NOMO-1 treated with dmso at 0.1 percent for 144 hours (cell line): ENCODE results near the gene STAT4.

ENCODE experiments used
- DNase-seq: peaks from one replicate; lab custom pipeline; 2025; ENCODE audit not compliant: unreplicated experiment; lab: John Stamatoyannopoulos, UW

STAT4 gene

GRCh38 chr2:191100216-191100615 is 50.6 kb downstream of the STAT4 start:
- no peak for DNase-seq

- no peak for DNase-seq
Observed at GRCh38 chr2:191087311-191087710, 63.5 kb downstream of the STAT4 start.

DNA sequence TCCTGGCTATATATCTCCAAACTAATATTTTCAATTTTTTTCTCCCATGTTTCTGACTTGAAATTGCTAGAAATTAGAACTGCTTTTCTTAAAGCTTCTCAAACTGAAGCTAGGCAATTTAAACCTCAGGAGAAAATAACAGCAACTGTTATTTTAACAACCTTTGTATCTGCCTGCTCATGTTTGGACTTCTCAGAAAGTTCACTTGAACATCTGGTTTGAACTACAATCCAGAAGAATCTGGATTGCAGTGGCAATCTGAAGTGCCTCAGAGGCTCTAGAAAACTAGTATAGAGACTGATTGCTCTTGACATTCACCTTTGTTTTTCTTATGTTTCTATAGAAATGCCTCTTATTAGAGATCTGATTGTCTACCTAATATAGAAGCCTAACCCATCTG is 64.1 kb downstream of the STAT4 start:
- DNase-seq = no peak

GRCh38 chr2:191083540-191083939 is 67.3 kb downstream of the STAT4 start:
- DNase-seq = no peak

DNA sequence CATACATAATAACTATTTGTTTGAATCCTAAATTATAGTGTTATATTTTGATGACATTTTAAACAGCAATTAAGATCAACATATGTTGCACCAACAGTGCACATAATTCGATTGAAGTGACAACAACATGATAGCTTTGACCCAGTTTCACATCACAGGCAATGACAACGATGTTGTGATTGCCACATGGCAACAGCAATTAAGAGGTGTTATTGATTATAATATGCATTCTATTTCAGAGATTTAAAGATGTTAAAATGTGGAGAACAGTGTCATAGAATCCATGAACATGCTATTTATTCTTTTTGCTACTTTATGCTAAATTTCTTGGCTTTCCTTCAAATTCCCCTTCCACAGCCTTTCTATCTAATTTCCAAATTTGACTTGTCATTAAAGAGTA is 68.5 kb downstream of the STAT4 start:
- DNase-seq = no peak

- DNase-seq = no peak
Observed at GRCh38 chr2:191081411-191082155, 69.2 kb downstream of the STAT4 start.

- DNase-seq = no peak
Observed at GRCh38 chr2:191078165-191078867, 72.5 kb downstream of the STAT4 start.

GRCh38 chr2:191070276-191070675 is 80.5 kb downstream of the STAT4 start:
- DNase-seq = no peak

- DNase-seq = no peak
Observed at GRCh38 chr2:191069606-191070005, 81.2 kb downstream of the STAT4 start.

GRCh38 chr2:191066919-191067233 is 83.9 kb downstream of the STAT4 start:
- no peak for DNase-seq

DNA sequence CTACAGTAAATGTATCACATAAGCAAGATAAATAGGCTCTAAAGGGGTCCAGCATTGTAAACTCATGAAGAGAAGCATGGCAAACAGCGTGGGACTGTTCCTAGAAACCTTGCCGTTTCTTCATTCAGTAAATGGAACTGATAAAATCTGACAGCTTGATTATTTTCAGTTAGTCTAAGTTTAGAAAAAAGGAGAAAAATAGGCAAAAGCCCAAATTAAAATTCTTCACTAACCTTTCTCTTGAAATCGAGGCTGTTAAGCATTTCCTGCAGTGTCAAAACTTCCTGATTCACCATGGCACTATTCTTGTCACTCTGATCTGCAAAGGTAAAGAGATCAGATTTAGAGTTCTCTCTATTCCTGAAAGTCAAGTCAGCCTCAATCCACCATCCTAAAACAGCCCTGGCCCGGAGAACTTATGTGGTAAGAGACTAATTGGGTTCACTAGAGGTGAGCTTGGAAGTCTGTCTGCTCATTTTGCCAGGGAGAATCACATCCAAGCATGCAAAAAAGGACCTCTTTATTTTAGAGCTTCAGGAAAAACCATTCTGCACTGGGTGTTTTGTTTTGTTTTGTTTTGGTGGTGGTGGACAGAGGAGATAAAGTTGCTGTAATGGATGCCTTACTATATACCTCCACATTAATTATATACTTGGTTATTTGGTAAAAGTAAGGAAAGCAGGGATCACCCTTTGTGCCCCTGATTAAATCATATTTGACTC is 84.4 kb downstream of the STAT4 start:
- no peak for DNase-seq

DNA sequence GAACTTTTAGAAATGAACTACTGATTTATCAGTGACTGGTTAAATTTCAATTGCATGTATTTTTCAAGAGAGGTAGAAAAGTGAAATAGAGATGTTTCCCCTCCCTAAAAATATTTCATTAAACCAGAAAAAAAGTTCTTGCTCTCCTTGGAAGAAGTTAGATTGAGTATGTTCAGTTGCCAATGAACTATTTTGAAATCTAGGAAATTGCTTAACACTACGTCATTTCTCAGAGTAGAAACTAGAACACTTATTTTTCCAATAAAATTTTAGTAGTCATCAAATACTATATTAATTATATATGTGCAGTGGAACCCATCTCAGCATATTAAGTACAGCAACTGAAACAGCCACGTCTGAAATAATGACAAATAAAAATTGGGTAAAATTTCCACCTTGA is 85.0 kb downstream of the STAT4 start:
- DNase-seq = no peak

DNA sequence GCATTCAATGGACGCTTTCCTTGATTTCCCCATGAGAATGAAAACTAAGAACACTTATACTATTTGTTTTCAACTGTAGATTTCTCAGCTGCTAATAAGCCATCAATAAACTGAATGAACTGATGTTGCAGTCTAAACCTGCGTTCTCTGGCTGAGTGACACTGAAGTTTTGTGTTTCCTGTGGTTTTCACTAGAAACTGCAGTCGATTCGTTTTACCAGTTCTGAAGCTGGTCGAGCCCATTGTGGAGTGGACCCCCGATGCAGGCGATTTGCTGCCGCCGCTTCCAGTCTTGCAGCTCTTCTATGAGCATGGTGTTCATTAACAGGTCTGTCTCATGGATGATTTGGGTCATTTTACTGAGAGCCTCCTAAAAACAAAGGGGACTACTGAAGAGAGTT is 86.2 kb downstream of the STAT4 start:
- DNase-seq = no peak

GRCh38 chr2:191063584-191063983 is 87.2 kb downstream of the STAT4 start:
- no peak for DNase-seq

GRCh38 chr2:191061381-191061980 is 89.3 kb downstream of the STAT4 start:
- DNase-seq = no peak

DNA sequence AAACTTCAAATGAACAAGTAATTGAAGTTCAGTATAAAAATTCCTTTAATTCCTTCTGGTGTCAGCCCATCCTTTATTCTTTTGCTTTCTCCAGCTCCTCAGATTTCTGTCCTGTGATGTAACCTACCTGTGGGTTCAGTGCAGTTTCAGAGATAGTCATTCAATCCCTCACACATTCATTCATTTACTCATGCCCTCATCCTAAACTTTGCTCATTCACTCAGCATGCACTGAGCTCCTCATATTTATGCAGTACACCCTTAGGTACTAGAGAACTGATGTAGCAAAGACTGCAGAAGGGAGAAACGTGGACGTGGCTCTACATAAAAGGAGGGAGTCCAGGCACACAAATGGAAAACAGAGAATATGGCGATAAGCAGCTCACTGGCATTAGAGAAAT is 91.5 kb downstream of the STAT4 start:
- DNase-seq = no peak

GRCh38 chr2:191056228-191056627 is 94.6 kb downstream of the STAT4 start:
- peak; percentile 43 for DNase-seq

DNA sequence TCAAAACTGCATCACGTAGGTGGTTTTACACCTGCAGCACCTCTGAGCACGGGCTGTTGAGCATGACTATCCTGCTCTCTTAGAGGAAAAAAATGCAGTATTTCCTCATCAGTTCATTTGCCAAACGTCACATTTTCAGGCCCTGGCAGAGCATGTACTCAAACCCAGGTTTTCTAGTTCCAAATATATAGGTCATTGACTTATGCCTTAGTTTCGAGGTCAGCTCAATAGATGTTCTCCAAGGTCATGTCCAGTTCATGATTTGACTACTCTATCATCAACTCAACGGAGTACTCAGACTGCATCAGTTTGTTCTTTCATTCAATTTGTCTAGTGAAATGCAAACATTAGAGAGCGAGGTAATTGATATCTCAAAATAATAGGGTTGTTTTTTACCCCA is 97.5 kb downstream of the STAT4 start:
- no peak for DNase-seq

GRCh38 chr2:191051825-191052778 is 98.7 kb downstream of the STAT4 start:
- peak; percentile 63 for DNase-seq

GRCh38 chr2:191051177-191051576 is 99.6 kb downstream of the STAT4 start:
- DNase-seq = no peak

GRCh38 chr2:191050640-191050987 is 100.2 kb downstream of the STAT4 start:
- DNase-seq = no peak
